NCI-H82 (cell line): Measurements from ENCODE around the gene FAM83G.
"Not testable (repeated sequence)": the region's sequence is repeated elsewhere in the genome, so short reads cannot be mapped to it uniquely, and the experiment has no call there.

Source experiments
- DNase-seq: peaks from one replicate; lab custom pipeline; 2025; lab: John Stamatoyannopoulos, UW

FAM83G gene

DNA sequence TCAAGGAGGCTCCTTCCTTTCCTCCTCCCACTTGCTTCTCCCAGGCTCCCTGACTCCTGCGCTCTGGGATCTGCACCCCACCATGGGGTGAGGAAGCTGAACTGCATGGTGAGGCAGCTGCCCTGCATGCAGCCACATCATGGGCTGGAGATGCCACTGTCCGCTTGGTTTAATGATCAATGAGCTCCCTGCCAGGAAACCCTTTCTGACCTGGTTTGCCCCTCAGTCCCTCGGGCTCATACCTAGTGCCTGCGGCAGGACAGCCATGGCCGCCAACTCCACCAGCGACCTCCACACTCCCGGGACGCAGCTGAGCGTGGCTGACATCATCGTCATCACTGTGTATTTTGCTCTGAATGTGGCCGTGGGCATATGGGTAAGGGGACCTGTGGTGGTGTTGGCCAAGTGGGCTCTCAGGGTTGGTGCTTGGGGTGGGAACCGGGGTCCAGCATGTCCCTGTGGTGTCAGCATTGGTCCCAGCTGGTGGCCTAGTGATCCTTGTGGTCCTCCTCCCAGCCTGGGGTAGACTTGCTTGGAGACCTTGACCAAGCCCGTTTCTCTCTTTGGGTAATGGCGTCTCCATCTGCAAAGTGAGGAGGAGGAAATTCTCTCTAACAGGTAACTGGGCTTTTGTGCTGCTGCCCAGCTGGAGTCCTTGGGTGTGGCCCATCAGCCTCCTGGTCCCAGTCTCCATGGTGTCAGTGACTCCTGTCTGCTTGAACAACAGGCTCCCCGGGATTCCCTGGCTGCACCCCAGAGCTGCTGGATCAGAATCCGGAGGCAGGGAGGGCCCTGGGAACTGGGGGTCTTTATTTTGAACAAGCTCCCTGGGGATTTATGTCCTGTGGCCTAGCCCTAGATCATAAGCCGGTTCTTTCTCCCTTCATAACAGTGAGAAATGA lies 52.4 kb downstream of the FAM83G start, which contains the start of gene SLC5A10:
Gene SLC5A10 (plus strand): TSS at position 225 of the 902 bp plus-strand sequence. CDS start 41 bp downstream, at position 266.
- peak; percentile 27 for DNase-seq

DNA sequence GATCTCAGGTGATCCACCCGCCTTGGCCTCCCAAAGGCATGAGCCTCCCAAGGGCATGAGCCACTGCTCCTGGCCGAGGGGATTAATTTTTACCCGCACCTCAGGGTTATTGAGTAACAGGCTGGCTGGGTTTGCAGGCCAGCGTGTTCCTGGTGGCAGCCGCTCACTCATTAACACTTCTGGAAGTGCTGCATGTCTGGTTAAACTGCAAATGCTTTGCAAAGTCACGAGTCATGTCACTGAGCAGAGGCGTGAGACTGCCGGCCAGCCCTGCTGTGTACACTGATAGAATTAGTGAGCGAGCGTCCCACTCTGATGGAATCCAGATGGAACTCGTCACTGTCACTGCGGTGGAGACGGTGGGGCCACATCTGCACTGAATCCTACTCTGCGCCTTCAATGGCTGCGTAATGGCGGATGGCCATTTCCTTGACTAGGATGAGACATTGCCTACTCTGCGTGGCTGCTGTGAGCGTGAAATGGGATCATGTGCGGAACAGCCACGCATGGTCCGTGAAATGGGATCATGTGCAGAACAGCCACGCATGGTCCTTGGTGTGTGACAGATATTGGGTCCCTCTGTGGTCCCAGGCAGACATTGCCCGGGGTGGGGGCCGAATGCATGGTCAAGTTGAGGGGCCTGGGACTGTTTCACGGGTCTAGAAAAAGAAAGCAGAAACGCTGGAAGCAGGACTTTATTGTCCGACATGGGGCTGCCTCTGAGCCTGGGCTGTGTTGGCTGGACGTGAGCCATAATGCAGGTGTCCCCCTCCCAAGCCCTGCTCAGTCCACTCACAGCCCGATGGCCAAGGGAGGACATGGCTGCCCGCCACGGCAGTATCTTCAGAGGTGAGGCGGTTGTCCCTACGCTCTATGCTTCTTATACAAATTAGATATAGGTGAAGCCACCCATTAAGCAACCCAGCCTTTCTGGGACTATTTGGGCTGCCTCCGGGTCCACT lies 53.3 kb downstream of the FAM83G start:
- no peak for DNase-seq

DNA sequence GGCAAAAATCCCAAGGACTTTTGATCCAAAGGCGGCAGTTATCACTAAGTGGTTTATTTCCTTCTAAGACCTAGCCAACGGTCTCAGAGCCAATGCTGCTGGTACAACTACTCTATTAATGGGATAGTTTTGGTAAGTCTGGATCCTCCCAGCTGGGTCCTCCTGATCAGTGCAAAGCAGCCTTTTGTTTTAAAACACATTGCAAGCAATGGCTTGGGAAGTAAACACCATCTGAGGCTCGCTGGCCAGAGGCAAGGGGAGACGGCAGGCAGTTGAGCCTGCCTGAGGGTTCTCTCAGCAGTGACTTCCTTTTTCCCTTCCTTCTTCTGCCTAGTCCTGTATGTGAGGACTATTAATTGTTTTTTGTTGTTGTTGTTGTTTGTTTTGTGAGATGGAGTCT lies 54.2 kb downstream of the FAM83G start:
- DNase-seq: no peak

DNA sequence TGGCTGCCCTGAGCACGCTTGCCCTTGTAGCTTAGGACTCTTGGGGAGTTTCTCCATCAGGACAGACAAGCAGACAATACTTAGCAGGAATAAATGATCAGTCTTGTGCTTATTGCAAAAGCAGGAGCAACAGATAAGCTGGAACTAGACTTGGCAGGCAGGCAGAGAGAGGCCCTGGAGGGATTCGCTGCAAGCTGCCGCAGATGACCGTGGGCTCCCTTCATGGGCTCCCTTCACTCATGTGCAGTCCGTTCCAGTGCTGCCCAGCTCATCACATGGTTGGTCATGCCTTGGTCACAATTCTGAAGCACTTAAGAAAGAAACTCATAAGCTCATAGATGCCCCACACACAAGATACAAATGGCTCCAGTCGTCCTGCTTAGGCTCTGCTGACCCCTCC lies 55.0 kb downstream of the FAM83G start:
- DNase-seq: no peak

DNA sequence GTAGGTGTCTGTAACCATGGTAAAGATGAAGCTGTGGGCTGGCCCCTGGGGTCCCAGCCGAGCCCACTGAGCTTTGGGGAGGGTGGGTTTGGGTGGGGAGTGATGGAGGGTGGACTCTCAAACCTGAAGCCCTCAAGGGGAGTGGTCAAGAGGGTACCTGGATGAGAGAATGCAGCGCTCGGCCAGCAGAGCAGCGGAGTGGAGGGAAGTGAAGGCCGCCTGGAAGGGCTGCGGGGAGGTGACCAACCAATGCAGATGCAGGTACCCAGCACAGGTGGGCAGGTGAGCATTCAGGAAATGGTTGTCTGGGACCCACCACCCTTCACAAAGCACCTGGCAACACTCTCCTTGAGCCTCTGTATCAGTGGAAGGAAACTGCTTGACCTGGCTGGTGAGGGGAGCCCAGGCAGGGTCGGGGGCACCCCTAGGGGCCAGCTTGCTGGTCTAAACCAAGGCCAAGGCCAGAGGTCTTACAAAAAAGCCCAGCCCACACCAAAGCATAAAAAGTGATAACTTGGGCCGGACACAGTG lies 56.0 kb downstream of the FAM83G start:
- DNase-seq: no peak

DNA sequence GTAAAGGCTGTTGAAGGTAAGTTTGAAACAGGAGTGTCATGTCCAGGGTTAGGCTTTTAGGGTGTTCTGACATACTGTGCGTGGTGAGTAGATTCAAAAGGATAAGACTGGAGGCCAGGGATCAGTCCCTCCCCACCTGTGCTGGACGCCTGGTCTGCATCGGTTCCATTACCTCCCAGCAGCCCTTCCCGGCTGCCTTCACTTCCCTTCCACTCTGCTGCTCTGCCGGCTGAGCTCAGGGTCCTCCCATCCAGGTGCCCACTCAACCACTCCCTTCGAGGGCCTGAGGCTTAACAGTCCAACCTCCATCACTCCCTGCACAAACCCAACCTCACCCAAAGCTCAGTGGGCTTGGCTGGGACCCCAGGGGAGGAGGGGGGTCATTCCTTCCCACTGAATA lies 56.7 kb downstream of the FAM83G start:
- DNase-seq: no peak

DNA sequence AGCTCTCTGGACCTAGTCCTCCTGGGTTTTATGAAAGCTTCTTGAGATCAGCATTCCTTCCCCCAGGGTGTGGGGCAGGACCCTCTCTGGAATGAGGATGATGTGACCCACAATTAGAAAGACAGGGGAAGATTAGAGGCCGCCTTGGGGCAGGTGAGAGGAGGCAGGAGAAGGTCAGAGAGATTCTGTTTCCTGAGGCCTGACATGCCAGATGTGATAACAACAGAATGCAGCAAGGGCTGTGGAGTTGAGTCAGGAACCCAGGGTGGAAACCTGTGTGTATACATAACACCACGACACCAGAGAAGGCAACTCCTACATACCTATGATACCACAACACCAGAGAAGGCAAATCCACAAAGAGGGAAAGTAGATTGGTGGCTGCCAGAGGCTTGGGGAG lies 58.0 kb downstream of the FAM83G start:
- no peak for DNase-seq

DNA sequence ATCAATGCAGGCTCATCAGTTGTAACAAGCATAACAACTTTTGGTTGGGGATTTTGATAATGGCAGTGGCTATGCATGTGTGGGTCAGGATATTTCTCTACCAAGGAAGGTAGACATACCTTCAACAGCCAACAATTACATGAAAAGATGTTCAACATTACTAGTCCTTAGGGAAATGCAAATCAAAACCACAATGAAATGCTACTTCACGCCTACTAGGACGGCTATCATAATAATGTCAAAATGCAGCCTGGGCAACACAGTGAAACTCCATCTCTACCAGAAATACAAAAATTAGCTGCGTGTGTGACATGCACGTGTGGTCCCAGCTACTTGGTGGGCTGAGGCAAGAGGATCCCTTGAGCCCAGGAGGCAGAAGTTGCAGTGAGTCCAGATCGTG lies 59.9 kb downstream of the FAM83G start:
- no peak for DNase-seq

DNA sequence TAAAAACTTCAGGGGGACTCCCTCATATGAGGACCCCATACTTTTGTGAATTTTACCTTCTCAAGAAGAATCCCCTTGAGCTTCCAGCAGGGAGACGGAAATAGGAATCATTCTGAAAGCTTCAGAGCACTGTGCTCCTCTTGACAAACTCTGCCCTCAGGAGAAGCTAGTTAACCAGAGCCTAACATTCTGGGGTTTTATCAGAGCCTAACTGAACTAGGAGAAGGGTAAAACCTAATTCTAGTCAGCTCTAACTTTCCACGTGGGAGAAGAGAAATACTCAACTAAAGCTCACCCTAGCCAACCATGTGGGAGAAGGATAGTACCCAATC lies 65.9 kb downstream of the FAM83G start:
- no peak for DNase-seq

DNA sequence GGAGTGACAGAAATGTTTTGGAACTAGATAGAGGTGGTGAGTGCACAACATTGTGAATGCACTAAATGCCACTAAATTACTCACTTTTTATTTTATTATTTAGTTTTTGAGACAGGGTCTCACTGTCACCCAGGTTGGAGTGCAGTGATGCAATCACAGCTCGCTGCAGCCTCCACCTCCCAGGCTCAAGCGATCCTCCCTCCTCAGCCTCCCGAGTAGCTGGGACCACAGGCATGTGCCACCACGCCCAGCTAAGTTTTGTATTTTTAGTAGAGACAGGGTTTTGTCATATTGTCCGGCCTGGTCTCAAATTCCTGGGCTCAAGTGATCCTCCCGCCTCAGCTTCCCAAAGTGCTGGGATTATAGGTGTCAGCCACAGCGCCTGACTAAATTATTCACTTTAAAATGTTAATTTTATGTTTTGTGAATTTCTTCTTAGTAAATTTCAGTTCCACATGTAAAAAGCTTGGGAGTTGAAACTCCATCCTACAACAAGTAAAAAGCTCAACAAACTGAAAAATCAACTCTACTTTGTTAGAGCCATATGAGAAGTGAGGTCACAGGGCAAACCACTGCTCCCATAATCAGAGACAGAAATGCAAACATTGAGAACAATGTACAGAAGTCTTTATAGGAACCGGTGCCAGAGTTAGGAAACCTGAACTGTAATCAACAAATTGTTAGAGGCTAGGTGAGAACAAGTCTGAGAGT lies 66.4 kb downstream of the FAM83G start:
- no peak for DNase-seq

DNA sequence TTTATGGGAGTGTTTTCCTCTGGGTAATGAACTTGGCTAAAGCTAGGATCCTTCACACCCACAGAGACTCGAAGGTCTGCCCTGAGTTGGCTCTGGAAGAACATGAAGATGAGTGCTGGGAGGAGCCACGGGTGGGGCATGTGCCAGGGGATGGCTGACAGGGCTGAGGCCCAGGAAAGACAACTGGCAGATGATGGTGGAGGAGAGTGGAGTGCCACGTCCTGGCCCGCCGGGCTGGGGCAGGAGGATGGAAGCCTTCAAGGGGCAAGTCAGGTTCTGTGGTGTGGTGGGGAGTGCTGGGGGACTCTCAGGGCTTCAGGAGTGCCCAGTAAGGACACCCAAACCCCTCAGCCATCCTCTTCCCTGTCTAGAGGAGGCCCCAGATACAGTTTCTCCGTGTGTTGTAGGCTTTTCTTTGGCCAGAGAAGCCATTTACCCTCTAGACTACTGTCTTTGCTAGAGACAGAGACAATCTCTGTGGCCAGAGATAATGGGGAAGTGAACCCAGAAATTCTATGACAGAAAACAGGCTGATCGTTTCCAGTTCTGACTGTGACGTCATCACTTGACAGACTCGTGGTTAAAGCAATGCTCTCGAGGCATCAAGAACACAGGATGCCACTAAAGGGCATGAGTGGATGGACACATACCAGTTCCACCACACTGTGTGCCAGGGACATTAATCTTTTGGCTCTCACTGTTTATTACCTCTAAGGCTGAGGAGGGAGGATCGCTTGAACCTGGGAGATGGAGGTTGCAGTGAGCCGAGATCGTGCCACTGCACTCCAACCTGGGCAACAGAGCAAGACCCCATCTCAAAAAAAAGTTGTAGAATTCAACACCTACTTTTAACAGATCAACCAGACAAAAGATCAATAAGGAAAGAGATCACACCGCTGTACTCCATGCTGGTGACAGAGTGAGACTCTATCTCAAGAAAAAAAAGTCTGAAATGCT lies 71.2 kb downstream of the FAM83G start:
- DNase-seq: no peak

DNA sequence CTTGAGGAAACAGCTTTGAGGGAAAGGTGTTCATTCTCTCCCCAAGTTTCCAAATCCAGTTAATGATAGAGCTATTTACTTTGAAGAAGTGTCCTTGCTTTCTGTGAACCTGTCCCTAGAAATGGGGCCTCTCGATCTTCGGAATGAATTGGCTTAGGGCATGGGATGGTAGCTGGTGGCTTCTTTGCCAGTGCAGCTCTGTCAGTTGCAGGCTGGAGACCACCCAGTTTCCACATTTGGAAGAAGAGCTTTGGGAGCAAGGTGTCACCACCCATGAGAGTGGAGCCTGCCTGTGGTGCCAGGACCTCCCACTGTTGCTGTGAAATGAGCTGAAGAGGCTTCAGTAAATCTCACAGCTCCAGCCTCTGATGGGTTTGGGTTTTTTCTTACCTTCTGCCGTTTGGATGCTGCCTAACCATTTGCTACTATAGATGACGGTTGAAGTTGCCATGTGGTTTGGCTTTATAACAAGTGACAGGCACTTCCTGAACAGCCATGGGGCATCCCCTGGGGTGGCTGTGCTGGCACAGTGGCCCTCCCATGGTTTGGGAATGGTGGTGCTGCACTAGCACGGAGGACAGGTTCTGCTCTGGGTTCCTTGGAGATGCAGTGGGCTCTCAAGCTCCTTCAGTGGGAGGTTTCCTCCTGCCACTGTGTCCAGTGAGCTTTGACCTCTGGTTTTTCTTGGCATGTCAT lies 72.1 kb downstream of the FAM83G start:
- no peak for DNase-seq

DNA sequence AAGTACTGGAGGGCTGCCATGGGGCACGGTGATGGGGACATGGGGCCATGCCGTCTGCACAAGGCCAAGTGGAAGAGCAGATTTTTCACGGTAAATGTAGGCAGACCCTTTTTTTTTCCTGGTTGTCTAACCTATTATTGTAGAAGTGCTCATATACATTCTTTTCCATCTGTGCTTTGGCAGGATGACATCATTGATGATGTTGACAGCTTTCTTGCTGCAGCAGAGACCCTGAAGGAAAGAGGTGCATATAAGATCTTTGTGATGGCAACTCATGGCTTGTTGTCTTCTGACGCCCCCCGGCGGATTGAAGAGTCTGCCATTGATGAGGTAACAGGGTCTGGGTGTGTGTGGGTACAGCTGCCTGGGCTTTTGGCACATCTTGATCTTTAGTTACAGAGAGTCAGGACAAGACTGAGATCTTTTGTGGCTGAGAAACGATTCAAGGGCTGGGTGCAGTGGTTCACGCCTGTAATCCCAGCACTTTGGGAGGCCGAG lies 75.9 kb downstream of the FAM83G start:
- DNase-seq: no peak

DNA sequence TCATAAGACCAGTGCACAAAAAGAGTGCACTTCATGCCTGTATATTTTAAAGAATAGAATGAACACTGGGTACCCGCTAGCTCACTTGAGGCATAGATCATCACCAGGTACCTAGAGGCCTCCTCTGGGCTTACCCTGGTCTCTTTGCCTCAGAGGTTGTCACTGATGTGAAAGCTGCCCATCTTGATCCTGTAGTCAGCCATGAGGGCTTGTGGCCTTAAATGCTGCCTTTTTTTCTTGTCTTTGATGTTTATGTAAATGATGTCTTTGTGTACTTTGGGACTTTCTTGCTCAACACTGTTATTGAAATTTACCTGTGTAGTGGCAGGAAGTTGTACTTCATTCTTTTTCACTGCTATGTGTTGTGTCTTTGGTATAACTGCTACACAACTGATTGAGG lies 79.4 kb downstream of the FAM83G start:
- DNase-seq: no peak

DNA sequence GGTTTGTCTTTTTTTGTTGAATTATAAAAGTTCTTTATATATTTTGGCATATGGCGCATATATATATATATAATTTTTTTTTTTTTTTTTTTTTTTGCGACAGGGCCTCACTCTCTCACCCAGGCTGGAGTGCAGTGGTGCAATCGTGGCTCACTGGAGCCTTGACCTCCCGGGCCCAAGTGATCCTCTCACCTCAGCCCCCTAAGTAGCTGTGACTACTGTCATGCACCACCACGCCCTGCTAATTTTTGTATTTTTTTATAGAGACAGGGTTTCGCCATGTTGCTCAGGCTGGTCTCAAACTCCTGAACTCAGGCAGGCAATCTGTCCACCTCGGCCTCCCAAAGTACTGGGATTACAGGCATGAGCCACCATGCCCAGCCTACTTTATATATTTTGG lies 82.0 kb downstream of the FAM83G start:
- not testable (repeated sequence) for DNase-seq

DNA sequence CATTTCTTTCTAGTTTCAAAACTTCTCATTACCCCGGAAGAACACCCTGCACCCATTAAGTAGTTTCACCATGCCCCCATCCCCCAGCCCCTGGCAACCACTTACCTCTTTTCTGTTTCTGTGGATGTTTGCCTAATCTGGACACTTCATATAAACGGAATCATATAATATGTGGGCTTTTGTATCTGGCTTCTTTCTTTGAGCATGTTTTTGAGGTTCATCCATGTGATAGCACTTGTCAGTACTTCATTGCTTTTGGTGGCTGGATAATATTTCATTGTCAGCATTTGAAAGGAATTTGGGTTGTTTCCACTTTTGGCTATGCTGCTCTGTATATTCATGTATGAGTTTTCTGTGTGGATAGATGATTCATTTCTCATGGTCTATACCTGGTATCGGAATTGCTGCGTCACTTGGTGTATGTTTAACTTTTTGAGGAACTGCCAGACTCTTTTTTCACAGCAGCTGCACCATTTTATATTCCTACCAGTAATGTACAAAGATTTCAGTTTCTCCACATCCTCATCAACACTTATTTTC lies 82.6 kb downstream of the FAM83G start:
- DNase-seq: no peak

DNA sequence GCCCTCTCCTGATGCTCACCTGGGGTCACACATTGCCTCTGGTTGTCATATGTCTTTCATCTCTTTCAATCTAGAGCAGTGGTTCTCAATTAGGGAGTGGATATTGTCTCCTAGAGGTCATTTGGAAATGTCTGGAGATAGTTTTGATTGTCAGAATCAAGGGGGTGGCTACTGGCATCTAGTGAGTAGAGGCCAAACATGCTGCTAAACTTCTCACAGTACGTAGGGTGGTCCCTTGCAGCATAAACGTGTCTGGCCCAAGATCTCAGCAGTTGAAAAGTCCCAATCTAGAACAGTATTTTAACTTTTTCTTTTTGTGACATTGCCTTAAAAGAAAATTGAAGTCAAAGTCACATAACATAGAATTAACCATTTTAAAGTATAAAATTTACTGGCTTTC lies 83.1 kb downstream of the FAM83G start:
- no peak for DNase-seq

DNA sequence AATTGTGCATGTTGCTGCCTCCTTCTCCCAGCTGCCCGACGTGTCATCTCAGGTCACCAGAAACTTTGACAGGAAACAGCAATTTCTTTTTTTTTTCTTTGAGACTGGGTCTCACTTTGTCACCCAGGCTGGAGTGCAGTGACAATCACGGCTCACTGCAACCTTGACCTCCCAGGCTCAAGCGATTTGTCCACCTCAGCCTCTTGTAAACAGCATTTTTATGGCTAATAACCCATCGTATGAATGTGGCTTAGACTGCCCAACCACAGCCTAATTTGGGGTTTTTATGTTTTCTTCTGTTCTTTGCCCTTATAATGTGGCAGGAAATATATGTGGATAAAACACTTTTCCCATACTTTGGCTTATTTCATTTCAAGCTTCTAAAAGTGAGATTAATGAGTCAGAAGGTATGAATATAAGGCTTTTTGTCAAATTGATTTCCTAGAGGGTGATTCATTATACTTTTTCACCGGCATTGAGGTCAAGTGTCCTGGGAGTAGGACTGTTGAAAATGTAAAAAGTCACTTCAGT lies 83.6 kb downstream of the FAM83G start:
- DNase-seq: no peak

DNA sequence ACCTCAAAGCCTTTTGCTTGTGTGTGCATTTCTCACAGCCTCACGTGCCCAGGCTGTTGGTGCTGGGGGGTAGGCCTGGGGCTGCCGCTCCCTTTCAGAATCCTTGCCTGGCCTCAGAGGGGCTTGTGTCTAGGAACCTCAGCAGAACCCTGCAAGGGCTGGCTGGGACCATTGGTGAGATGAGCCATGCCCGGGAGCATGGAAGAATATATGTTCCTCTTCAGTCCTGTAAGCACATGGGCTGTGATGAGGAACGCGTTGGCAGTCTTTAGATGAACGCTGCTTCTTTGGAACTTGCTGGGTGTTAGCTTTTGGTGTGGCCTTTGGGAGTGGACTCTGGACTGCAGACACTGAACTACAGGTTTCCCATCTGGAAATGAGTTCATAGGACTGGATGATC lies 84.6 kb downstream of the FAM83G start:
- no peak for DNase-seq
